HCT116 (cell line): Measurements from ENCODE around the gene TMEM53. TPM values are rescaled to one million over a fixed set of nuclear protein-coding genes. Genes with fewer than 3 reads are reported as not detected.

ENCODE experiments used
- ATAC-seq: fragments of 200-7000 bp; cut with Tn5 transposase; 2 replicates; pipeline ENCODE4 v1.9.1; 2020; ENCODE audit warnings: mild to moderate bottlenecking, moderate library complexity
- BruUV-seq: library from RNA; stranded (reverse); fragments of 400-500 nt; replicated peaks from 2 replicates; lab custom pipeline; 2021; lab: Mats Ljungman, UMichigan
- CTCF ChIA-PET: fragments of 300-600 bp; sonication (Branson Sonifier 250); formaldehyde crosslinking; loops from one replicate; lab custom pipeline; 2021; ENCODE audit warnings: antibody characterized with exemption; lab: Charles Lee
- POLR2A ChIA-PET: fragments of 300-600, 350-600 bp; sonication (Branson Sonifier 250); formaldehyde crosslinking; loops from one replicate; lab custom pipeline; 2021; ENCODE audit warnings: antibody characterized with exemption; lab: Charles Lee
- RAD21 ChIA-PET, 2 experiments: fragments of 300-600 bp; sonication (Branson Sonifier 250); formaldehyde crosslinking; loops; one replicate each; lab custom pipeline; 2023; ENCODE audit warnings: low total read pairs in 2 of 2; ENCODE audit not compliant: uncharacterized antibody in 2 of 2, unreplicated experiment in 2 of 2, low non-redundant PET in 1 of 2; lab: Charles Lee
- DNase-seq: peaks from one replicate; pipeline ENCODE4 v3.0.0-alpha.2; 2010; ENCODE audit warnings: low read depth, low spot score
- H2AFZ ChIP-seq: fragments of 200-600 bp; shearing (Covaris generic), sonication (generic); 2 replicates; pipeline ENCODE4 v1.6.1; 2017; ENCODE audit warnings: low read depth, mixed run types, mixed read lengths, antibody characterized with exemption, low read length; ENCODE audit not compliant: poor library complexity, severe bottlenecking
- H3K27ac ChIP-seq: 2 replicates; pipeline ENCODE4 v1.5.1; 2012; ENCODE audit warnings: low read depth, low read length
- H3K27me3 ChIP-seq: fragments of 200-600 bp; sonication (generic); 2 replicates; pipeline ENCODE4 v1.6.1; 2016; ENCODE audit warnings: mixed run types, low read length, mixed read lengths; ENCODE audit not compliant: insufficient read depth
- H3K36me3 ChIP-seq, 2 experiments: fragments of 200-500 bp in 1 of 2; fragments of 200-600 bp in 1 of 2; sonication (Bioruptor generic) in 1 of 2; sonication (generic) in 1 of 2; 2 replicates each; pipeline versions ENCODE4 v1.5.1 to v1.6.1; 2014 to 2016; ENCODE audit warnings: low read length in 2 of 2, inconsistent platforms in 1 of 2, mixed read lengths in 1 of 2, mixed run types in 1 of 2; ENCODE audit not compliant: insufficient read depth in 2 of 2, control insufficient read depth in 1 of 2
- H3K4me1 ChIP-seq, 2 experiments: fragments of 200-600 bp in 1 of 2; sonication (generic) in 1 of 2; 2 replicates each; pipeline versions ENCODE4 v1.5.1 to v1.6.1; 2012 to 2017; ENCODE audit warnings: low read length in 2 of 2, inconsistent platforms in 1 of 2, mild to moderate bottlenecking in 1 of 2, mixed read lengths in 1 of 2, mixed run types in 1 of 2, moderate library complexity in 1 of 2; ENCODE audit not compliant: insufficient read depth in 2 of 2, control insufficient read depth in 1 of 2
- H3K4me2 ChIP-seq: fragments of 200-600 bp; sonication (generic); 2 replicates; pipeline ENCODE4 v1.6.1; 2017; ENCODE audit warnings: mixed run types, low read length, mixed read lengths
- H3K4me3 ChIP-seq, 2 experiments: fragments of 200-600 bp in 1 of 2; sonication (generic) in 1 of 2; replicated peaks in 1 of 2; 2 replicates each; pipeline ENCODE4 v1.5.1; 2011 to 2016; ENCODE audit warnings: low read length in 2 of 2, control low read depth in 1 of 2, low read depth in 1 of 2, mild to moderate bottlenecking in 1 of 2, mixed read lengths in 1 of 2, mixed run types in 1 of 2
- H3K79me2 ChIP-seq: fragments of 200-600 bp; sonication (generic); 2 replicates; pipeline ENCODE4 v1.6.1; 2017; ENCODE audit warnings: mild to moderate bottlenecking, mixed run types, low read length, moderate library complexity, mixed read lengths; ENCODE audit not compliant: insufficient read depth
- H3K9ac ChIP-seq: fragments of 200-600 bp; sonication (generic); 2 replicates; pipeline ENCODE4 v1.6.1; 2016; ENCODE audit warnings: low read length, mixed read lengths
- H3K9me2 ChIP-seq: fragments of 200-600 bp; sonication (generic), shearing (Covaris generic); 2 replicates; pipeline ENCODE4 v1.6.1; 2017; ENCODE audit warnings: mixed run types, mild to moderate bottlenecking, moderate library complexity; ENCODE audit not compliant: insufficient read depth
- H3K9me3 ChIP-seq, 2 experiments: fragments of 200-500 bp in 1 of 2; fragments of 200-600 bp in 1 of 2; sonication (Bioruptor generic) in 1 of 2; sonication (generic) in 1 of 2; 2 replicates each; pipeline ENCODE4 v1.6.1; 2014 to 2017; ENCODE audit warnings: low read length in 2 of 2, mixed read lengths in 2 of 2, inconsistent platforms in 1 of 2, low read depth in 1 of 2, mild to moderate bottlenecking in 1 of 2, mixed run types in 1 of 2, moderate library complexity in 1 of 2; ENCODE audit not compliant: control insufficient read depth in 1 of 2, insufficient read depth in 1 of 2
- H4K20me1 ChIP-seq: fragments of 200-600 bp; sonication (generic), shearing (Covaris generic); 2 replicates; pipeline ENCODE4 v1.6.1; 2017; ENCODE audit warnings: mixed run types, mild to moderate bottlenecking, moderate library complexity; ENCODE audit not compliant: insufficient read depth
- ATF3 ChIP-seq: IDR thresholded peaks from 2 replicates; pipeline ENCODE4 v1.6.1; 2012
- CEBPB ChIP-seq: IDR thresholded peaks from 2 replicates; pipeline ENCODE4 v1.6.1; 2012; ENCODE audit warnings: low read depth
- CTCF ChIP-seq, 3 experiments: fragments of 200-600 bp in 1 of 3; sonication (generic) in 1 of 3; IDR thresholded peaks in 2 of 3; conservative IDR thresholded peaks in 1 of 3; 2 replicates each; pipeline ENCODE4 v1.5.1; 2012 to 2017; ENCODE audit warnings: low read depth in 2 of 3, low read length in 2 of 3, antibody characterized with exemption in 1 of 3, borderline replicate concordance in 1 of 3, control low read depth in 1 of 3, mild to moderate bottlenecking in 1 of 3, mixed read lengths in 1 of 3, mixed run types in 1 of 3, moderate library complexity in 1 of 3; ENCODE audit not compliant: insufficient read depth in 1 of 3
- EZH2 ChIP-seq: fragments of 200-600 bp; sonication (generic); IDR thresholded peaks from 2 replicates; pipeline ENCODE4 v1.6.1; 2017; ENCODE audit warnings: antibody characterized with exemption, mixed run types
- POLR2A ChIP-seq: IDR thresholded peaks from 2 replicates; pipeline ENCODE4 v1.7.0; 2011; ENCODE audit warnings: borderline replicate concordance; ENCODE audit not compliant: insufficient read depth, insufficient read length; ENCODE audit errors: extremely low read depth
- YY1 ChIP-seq: IDR thresholded peaks from 2 replicates; pipeline ENCODE4 v1.6.1; 2011; ENCODE audit warnings: low read length, low read depth, moderate library complexity, mild to moderate bottlenecking; ENCODE audit not compliant: insufficient replicate concordance; ENCODE audit errors: extremely low read depth
- ZBTB33 ChIP-seq: IDR thresholded peaks from 2 replicates; pipeline ENCODE4 v1.6.1; 2011; ENCODE audit warnings: mild to moderate bottlenecking, low read length, moderate library complexity; ENCODE audit not compliant: insufficient replicate concordance; ENCODE audit errors: extremely low read depth
- intact Hi-C: fragments of 100-400 bp; cut with micrococcal nuclease; formaldehyde crosslinking; loops from 2 replicates; pipeline ENCODE4 v1.10.0; 2022
- total RNA-seq: library from RNA; stranded (reverse); gene quantifications from one replicate; pipeline ENCODE4 v1.2.1, GENCODE V29; 2021; ENCODE audit not compliant: unreplicated experiment

TMEM53 gene
- total RNA-seq, 1 experiment from 2014 or later: 10.8 TPM

GRCh38 chr1:44694863-44695478 is 20.7 kb upstream of the TMEM53 start:
- H4K20me1 ChIP-seq: no peaks in the 10 kb centered on the region
- TF ChIP-seq EZH2 (no peak), ATF3 (no peak), ZBTB33 (no peak), POLR2A (no peak), YY1 (no peak), CEBPB (no peak), CTCF (IDR thresholded peaks at IDR 0.05 in 2 of 3, conservative IDR thresholded peaks at IDR 0.05 in 1 of 3; ENCODE audit: borderline replicate concordance in 1 of 3, insufficient read depth in 1 of 3, low read depth in 2 of 3, low read length in 2 of 3) (peak in 1 of 3 experiments; percentile 22; a peak in 1 of 6 replicates)
- no peak overlapping the region for H3K4me3 ChIP-seq
- peaks cover 14 to 35% of the 10 kb centered on the region in 2 experiments for H3K4me1 ChIP-seq
- peak; percentile 56; the same call in 1 of the 2 replicates for ATAC-seq
- intact Hi-C loops: no loop called here
- no peaks in the 10 kb centered on the region for H3K79me2 ChIP-seq
- H3K36me3 ChIP-seq: no peaks in the 10 kb centered on the region
- no peaks in the 10 kb centered on the region for H3K9me3 ChIP-seq
- no peak overlapping the region for H3K9ac ChIP-seq
- DNase-seq: no peak
- H3K27me3 ChIP-seq: no peaks in the 10 kb centered on the region
- H3K27ac ChIP-seq: no peak overlapping the region
- CTCF ChIA-PET: interaction anchor here (1.3 kb wide), 1 partner anchor 12 kb away, joined by 3 read pairs; no protein-coding TSS in a partner anchor
- no peaks in the 10 kb centered on the region for H3K9me2 ChIP-seq
- BruUV-seq: no TSS peak
- POLR2A ChIA-PET: interaction anchor here (6.5 kb wide), 1 partner anchor 26 kb away, joined by 39 read pairs; no protein-coding TSS in a partner anchor
- H3K4me2 ChIP-seq: no peak overlapping the region
- no peak overlapping the region for H2AFZ ChIP-seq
- RAD21 ChIA-PET: no interaction called here
